CD4-positive, alpha-beta T cell treated with Interleukin-1 beta for 1 hour (primary cell): ENCODE measurements around the gene LAMA5.
"Not testable (repeated sequence)": the region's sequence is repeated elsewhere in the genome, so short reads cannot be mapped to it uniquely, and the experiment has no call there.

Experiments used
- DNase-seq, 2 donors: peaks; one replicate each; pipeline ENCODE4 v3.0.0-alpha.2; 2020 to 2022

LAMA5 gene

DNA sequence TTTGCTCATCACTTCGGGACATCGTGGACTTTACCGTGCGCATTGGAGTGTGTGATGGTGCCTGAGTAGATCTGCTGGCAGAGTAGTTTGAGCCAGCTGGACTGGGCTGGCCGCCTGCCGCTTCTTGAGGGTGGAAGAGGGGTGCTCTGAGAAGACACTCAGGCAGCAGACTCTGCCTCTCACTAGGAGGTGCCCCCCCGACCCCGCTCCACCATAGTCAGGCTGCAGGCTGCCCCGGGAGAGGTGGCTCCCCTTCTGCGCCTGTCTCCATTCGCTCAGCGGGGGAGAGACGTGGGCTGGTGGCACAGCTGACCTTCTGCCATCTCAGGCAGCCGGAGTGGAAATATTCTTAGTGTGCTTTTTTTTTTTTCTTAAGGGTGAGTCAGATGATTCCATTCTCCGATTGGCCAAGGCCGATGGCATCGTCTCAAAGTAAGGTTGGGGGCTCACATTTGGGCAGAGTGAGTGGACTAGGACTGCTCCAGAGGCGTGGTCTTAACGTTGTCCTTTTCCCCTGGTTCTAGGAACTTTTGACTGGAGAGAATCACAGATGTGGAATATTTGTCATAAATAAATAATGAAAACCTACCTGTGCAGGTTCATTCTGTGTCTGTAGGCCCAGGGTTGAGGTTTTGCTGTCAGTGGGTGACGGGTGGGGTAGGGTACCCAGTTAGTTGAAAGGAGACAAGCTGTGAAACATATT, 21.0 kb upstream of the LAMA5 start:
- DNase-seq: no peak

DNA sequence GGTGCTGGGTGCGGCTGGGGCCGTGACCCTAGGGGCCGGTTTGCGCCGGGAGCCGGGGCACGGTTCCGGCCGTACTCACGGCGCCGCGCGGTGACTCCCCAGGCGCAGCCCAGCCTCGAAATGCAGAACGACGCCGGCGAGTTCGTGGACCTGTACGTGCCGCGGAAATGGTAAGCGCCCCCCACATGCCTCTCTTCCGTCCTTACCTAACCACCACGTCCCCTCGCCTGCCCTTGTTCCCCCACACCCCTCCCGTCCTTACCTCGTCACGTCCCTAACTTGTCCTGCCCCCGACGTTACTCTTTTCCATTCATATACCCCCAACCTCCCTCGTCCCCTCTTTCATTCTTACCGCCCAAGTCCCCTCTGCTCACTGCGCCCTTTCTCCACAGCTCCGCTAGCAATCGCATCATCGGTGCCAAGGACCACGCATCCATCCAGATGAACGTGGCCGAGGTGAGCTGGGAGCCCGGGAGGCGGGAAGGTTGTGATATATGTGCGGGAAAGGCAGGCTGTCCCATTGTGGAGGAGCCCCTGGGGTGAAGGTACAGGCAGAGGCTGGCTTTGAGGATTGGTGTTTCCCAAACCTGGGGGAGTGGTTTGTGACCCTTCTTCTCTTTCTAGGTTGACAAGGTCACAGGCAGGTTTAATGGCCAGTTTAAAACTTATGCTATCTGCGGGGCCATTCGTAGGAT, 20.3 kb upstream of the LAMA5 start:
- no peak for DNase-seq

DNA sequence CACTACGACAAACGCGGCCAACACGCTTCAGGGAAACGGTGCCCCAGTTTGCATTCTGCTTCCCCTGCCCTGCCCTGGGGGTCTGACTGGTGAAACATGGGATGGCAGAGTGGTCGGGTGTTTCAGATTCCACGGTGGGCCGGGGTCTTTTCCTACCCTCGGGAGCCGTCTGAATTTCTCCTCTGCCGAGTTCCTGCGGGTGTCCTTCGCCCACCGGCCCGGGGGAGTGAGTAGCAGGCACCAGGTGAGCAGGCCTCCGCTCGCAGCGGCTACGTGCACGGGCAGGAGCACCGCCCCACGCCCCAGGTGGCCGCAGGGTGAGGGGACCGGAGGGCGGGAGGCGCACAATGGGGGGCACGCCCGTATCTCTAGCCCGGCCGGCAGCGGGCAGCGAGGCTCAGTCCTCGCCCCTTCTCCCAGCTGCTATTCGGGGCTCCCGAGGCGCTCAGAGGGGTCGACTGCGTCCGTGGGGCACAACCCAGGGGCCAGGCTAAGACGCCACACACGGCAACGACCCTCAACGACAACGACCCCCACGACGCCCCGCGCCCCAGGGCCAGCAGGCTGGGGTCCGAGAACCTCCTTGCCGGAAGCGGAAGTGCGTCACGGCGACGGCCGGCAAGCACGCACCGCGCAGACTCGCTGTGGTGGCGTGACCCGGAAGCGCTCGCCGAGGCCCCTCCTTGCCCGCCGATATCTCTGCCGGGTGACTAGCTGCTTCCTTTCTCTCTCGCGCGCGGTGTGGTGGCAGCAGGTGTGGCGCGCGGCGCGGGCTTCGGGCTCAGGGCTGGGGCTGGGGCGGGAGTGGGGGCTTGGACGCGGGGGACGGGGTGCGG, 19.5 kb upstream of the LAMA5 start, which contains the start of gene RPS21:
RPS21 (plus strand) TSS at position 721 of the 836 bp plus-strand sequence. CDS start 236 bp downstream, outside the sequence.
- DNase-seq: peak; percentile 93 to 95

DNA sequence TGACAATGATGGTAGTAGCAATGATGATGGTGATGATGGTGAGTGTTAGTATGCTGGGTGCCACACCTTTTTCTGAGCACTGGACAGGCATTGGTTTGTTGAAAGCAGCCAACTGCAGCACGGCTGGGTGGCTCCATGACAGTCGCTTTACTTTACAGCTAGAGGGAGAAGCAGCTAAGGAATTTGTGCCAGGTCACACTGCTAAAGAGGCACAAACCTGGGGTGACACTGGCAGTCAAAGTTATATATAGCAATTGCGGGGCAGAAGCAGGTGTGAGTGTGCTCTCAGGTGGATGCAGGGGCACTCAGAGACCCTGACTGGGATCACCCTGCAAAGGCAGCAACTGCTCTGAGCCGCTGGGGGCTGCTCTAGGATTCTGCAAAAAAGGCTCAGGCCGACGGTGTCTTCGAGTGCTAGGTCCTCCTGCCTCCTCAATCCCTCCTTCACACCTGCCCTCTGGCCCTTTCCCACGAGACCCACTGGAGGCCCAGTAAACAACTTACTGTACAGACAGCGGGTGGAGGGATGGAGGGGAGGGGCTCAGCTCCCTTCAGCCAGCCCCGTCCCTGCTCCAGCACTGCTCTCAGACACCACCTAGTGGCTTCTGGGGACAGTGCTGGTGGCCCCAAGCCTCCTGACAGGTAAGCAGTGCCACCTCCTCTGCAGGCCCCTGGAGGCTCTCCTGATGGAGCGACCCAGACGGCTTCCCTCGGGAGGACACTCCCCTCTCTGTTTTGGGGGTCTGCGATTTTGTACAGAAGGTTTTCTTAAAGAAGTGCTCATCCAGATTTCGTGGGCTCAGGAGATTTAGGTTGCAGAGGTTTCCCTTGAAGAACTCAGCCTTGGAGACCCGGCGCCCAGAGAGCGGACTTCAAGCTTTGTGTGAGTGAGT, 15.4 kb upstream of the LAMA5 start:
- DNase-seq: peak; percentile 81 to 84

DNA sequence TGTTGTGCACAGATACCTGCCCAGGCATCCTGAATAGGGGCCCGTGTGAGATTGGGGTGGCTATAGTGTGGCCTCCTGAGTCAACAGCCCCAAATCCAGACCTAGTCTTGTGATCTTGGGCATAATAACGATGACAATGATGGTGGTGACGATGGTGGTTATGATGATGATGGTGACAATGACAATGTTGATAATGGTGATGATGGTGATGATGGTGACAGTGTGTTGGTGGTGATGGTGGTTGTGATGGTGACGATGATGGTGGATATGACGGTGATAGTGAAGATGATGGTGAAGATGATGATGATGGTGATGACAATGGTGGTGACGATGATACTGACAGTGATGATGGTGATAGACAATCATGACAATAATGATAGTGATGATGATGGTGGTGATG, 14.7 kb upstream of the LAMA5 start:
- no peak for DNase-seq

DNA sequence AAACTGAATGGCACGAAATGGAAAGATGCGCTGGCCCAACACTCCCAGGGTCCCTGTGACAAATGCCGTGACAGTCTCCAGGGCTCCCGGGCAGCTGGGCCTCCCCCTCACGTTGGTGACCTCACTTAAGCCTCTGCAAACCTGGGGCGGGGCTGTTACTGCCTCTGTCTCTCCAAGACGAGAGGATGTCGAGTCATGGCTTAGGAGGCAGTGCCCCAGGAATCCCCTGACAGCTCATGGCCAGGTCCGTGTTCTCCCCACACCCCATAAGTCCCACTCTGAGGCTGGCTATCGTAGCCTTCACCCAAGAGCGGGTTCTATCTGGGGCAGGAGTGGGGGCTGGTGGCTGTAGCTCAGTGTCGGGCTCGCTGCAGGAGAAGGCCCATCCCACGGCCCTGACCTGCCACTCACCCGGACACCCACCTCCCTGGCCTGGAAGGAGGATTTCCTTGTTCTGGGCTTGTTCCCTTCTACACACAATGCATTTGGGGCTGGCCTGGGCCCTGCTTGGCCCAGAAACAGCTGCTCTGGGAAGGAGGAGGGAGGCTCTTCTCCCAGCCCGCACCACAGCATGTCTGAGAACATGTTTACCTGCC, 14.2 kb upstream of the LAMA5 start:
- DNase-seq: no peak

DNA sequence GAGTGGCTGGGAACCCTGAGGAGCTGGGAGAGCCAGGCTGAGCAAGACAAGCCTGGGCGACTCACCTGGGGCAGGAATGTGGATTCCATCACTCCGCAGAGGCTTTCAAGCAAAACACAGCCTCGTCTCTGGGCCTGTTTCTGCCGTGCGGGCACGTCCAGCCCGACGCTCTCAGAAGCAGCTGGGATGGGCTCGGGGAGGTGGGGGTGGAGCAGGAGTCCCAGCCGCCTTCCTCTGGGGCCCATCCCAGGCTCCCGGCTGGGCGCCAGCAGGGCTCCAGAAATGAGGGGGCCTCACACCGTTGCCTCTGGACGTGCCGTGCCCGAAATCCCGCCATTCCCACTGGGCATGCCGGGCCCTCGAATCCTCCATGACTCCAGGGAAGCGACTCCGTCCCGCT, 11.1 kb upstream of the LAMA5 start:
- no peak for DNase-seq

DNA sequence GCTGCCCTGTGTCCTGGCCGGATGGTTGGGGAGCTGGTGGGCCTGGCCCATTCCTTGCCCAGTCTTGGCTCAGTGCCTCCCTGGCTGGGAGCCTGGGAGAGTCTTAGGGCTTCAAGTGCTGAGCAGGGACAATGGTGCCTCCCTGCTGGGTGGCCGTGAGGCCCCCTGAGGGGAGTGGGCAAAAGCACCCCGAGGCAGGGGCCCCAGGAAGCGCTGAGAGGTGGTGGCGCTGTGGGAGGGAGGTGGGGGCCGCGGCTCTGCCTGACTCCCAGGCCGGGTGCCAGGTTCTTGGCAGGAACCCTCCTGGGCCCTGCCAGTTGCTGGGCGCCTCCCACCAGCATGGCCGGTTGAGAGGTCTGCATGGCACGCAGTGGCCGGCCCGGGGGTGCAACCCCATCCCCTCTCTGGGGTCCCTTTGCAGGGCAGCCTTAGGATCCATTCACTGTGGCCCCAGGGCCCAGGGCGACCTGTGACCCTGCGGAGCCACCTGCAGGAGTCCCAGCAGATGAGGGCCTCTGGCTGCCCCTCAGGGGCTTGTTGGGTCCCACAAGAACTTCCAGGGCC, 10.6 kb upstream of the LAMA5 start:
- no peak for DNase-seq

DNA sequence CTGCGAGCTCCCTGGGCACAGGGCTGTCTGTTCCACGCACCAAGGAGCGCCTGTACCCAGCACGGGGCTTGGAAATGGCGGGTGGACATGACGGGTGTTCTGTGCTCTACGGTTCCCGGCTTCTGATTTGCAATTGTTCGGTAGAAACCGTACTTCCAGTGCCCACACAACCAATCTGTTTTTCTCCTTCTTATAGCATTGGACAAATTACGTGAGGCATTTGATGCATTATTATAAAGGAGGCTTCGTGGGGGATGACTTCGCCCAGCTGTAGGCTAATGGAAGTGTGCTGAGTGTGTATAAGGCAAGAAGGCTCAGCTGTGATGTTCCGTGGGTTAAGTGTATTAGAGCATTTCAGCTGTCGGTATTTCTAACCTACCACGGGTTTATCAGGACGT, 10.0 kb upstream of the LAMA5 start:
- no peak for DNase-seq

DNA sequence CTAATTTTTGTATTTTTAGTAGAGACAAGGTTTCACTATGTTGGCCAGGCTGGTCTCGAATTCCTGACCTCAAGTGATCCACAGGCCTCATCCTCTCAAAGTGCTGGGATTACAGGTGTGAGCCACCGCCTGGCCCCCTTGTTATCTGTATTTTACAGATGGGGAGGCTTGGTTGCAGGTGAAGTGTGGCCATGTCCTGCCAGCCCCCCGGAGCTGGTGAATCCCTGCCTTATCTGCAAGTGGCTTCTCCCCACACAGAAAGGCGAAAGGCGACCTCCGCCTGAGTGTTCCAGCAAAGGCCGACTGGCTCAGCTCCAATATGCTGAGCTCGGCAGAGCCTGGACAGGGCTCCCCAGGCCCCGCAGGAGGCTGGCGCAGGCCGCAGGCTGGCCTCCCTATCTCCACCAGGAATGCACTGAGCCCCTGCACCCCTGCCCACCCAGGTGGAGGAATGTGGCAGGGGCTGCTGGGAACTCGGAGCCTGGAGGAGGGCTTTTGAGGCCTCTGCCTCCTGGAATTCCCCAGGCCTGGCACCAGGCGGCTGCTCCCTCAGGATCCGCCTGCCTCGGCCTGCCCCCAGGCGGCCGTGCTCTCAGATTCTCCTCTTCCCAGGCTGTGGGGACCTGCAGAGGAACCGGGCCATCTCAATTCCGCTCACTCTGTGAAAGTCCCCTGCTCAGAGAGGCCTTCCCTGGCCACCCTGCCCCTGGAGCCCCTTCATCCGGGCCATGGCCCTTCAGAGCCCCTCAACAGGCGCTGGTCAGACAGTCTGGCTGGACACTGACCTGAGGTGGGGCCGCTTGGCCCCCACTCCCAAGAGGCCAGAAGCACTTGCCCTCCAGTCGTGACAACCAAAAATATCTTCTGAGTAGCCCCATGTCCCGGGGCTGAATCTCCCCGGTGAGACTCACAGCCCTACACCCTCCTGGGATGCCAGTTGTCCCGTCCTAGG, 9.3 kb upstream of the LAMA5 start:
- DNase-seq: no peak

DNA sequence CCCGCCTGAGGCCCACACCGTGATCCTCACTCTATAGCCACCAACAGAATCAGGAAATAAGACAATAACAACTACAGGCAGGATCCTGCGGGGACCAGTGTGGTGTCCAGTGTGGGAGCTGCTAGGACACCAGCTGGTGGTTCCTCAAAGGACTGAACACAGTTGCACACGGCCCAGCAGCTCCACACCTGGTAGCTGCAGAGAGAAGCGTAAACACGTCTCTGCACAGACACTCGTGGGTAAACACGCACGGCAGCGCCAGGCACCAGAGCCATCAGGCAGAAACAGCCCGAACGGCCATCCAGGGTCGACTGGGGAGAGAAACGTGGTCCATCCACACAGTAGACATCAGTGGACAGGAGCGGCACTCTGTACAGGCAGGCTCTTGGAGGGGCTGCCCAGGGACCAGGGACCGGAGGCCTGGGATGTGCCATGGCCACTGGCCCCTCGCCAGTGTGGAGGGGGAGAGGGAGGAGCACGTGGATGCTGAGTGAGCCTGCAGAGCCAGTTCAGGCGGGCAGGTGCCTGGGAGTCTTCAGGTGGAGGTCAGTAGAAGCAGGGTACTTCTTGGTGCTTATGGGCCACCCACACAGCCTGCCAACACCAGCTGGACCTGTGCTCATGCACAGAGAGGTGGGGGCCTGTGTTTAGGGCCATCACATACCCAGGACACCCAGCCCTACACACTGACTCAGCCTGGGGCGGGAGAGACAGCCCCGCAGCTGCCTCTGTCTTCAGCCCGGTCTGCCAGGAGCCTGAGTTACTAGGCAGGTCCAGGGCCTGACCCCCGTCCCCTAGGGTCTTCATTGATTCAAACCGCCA, 7.4 kb upstream of the LAMA5 start:
- no peak for DNase-seq

DNA sequence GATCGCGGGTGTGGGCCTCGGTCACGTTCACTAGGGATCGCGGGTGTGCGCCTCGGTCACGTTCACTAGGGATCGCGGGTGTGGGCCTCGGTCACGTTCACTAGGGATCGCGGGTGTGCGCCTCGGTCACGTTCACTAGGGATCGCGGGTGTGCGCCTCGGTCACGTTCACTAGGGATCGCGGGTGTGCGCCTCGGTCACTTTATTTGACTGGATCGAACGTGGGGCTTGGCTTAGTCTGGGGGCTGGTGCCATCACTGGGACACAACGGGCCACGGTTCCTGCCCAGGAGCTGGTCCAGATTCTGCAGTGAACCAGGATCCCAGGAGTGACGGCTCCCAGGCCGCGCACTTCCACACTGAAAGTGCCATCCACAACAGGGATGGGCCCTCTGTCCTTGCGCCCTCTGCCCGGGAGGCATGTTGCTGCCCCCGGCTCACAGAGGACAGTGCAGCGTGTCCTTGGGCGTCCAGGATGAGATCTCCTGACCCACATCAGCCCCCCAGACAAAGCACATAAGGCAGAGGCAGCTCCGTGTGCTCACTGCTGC, 6.6 kb upstream of the LAMA5 start:
- not testable (repeated sequence) for DNase-seq

DNA sequence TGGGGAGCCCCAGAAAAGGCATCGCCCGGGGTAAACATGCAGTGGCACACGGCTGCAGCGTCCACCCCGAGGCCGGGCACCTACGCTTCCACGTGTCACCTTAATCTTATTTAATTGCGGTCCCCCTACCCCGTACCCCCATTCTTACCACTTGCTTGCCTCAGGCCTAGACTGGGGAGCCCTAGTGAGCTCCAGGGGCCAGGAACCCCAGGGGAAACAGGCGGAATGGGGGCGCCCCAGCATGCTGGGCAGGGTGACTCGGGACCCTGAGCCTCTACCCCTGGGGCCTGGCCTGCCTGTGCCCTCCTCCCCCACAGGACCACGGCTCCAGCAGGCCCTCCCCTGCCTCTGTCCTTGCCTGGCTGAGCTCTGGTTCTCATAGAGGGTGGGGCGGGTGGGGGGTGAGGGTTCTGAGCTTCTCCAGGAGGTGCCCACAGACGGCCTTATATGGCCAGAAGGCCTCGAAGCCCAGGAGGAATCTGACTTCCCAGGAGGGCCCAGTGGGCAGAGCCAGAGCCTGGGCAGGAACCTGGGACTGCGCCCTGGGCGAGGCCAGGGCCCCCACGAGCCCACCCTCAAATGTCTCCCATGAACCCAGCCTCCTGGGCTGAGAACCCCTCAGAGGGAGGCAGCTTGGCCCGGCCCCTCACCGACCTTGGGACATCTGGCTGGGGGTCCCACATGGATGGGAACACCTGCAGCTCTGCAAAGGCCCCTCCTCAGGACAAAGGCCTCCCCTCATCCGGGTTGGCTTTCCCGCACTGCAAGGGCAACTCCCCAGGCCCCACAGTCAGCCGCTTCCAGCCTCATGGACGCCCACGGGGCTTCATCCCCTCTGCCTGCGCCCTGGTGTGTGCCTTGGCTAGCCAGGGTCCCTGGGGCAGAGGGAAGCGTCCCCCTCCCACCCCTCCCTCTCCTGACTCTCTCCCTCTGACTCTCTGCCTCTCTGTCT, 5.2 kb upstream of the LAMA5 start:
- DNase-seq: no peak

DNA sequence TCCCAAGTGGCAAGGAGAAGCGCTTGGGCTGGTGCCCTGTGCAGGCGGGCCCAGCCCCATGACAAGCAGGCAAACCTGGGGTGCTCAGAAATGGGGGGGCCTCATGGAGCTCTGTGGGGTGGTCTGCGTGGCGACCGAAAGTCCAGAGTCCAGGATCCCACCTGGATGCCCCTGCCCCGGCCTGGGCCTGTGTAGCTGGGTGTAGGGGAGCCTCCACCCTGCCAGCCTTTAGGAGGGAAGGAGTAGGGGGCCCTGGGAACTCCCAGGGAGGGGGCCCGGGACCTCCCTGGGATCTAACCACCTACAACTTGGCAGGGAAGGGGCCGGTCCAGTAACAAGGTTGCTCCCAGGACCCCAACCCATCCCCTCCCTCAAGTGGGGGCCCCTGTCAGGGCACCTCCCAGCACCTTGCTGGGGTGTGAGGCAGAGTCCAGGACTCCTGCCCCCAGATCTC, 4.5 kb upstream of the LAMA5 start:
- DNase-seq: no peak

DNA sequence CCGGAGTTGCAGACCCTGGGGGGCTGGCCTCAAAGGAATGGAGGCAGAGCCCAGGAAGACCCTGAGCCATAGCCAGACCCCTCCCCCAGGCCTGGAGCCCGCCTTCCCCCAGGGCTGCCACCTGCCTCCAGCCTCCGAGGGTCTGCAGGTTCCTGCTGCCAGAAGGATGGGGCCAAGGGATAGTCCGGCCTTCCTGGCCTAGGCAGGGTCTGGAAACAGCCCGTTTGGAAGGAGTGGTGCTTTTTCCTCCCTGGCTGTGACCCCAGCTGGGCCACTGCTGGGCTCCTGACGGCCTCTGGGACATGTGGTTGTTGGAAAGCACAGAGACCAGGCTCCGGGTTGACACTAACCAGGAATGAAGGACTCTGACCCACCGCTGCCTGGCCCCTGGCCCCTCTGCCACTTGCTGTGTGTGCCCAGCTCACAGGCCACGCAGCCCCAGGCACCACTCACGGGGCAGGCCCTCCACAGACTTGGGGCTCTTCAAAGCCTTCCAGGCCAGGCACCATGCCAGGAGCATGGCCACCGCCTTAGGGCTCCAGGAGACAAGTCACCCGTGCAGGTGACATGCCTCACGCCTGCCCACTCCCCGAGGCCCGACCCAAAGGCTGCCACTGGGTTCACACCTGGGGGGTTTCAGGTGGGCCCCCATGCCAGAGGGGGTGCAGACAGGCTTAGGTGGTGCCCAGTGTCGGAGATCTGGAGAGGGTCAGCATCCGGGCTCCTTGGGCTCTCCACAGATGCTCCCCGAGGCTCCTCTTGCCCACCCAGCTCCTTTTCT, 3.9 kb upstream of the LAMA5 start:
- DNase-seq: no peak

DNA sequence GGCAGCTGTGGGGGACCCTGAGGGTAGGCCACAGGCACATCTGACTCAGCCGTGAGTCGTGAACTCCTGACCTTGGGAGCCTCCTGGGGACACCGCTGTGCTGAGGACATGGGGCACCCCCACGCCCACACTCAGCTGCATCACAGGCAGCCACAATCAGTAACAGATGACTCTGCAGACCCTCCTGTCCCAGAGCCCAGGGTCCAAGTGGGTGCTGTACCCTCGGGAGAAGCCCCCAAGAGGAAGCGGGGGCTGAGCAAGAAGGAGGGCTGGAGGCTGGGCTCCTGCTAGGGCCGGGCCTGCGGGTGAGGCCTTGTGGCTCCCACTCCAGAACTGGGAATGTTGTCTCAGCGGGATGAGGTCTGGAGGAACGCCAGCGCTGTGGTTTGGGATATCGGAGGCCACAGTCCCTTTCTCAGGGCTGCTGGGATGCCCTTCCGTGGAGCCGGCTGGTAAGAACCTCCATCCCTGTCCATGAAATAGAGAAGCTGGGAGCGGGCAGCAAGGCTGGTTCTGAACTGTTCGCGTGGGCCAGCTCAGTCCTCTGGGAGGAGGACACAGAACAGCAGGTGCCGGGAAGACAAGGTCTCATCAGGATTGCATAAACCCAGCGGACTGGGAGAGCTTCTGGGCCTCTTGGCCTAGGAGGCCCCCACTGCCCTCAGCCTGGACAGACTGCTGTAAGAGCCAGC, 3.1 kb upstream of the LAMA5 start:
- DNase-seq: no peak

DNA sequence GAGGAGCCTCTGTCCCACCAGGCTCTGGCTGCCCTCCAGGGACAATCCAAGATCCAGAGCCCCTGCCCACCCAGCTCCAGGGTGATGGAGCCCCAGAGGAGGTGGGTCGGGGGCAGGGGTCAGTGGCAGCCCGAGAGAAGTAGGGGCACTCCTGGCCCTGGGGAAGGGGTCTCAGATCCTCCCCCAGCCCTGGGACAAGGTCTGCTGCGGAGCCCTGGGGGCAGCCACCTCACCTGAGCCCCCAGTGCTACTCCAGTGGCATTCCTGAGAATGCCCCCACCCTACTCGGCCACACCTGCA, 2.7 kb upstream of the LAMA5 start:
- DNase-seq: no peak
